IPS-NIHi11 (cell line): ENCODE measurements around the gene CD6.
"Not testable (repeated sequence)": the region's sequence is repeated elsewhere in the genome, so short reads cannot be mapped to it uniquely, and the experiment has no call there.

ENCODE experiments used
- DNase-seq: peaks from one replicate; pipeline ENCODE4 v3.0.0; 2012; ENCODE audit warnings: mixed read lengths, low spot score

Gene CD6

GRCh38 chr11:60951904-60952741 is 19.4 kb upstream of the CD6 start, which contains the start of gene SLC15A3:
SLC15A3 (minus strand) TSS chr11:60952176; CDS start chr11:60951551, 625 bp downstream.
- peak; percentile 42 for DNase-seq

GRCh38 chr11:60952742-60953170 is 18.7 kb upstream of the CD6 start:
- no peak for DNase-seq

DNA sequence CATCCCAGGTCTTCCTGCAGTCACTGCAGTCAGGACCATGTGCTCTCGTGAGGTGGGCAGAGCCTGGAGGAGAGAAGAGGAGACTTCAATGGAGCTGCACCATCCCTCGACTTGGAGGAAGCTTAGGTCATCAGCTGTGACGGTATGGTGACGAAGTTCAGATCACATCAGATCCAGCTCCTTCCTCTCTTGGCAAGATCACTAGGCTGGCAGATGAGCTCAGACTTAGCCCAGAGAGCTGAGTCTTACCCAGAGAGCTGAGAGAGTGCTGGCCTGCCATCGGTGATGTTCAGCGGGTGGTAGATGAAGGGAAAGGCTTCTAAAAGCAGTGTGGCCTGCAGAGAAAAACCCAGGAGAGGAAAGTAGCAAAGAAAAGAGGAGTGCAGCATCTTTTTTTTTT is 17.7 kb upstream of the CD6 start:
- DNase-seq, result no peak

DNA sequence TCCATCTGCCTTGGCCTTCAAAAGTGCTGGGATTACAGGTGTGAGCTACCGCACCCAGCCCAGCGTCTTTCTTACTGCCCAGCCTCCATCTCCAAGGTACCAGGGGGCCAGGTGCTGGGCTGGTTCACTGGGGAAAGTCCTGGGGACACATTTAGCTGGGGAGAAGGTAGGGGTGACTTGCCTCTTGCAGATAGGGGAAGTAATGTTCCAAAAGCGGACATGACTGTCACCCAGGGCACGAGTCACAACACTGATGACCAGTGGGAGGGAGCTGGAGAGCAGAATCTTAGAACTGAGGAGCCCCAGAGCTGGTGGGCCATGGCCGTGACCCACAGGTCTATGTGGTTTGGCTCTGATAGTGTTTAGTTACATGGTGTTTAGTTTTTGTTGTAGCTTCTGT is 17.1 kb upstream of the CD6 start:
- DNase-seq, result no peak

DNA sequence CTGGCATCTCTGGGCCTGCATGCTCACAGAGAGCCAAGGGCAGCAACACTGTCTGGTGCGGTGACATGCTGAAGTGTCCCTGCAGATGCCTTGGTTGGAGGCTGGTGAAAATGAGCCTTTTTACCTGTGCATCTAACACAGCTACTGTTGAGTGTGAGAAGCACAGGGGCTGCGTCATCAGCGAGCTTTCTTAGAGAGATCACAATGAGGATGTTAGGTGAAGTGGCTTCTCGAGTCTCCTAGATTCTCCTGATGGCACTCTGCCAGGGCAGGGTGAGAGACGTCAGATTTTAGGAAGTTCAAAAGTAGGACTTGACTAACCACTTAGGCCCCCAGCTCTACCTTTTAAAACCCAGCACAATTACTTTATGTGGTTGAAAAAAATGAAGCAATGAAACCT is 15.9 kb upstream of the CD6 start:
- no peak for DNase-seq

DNA sequence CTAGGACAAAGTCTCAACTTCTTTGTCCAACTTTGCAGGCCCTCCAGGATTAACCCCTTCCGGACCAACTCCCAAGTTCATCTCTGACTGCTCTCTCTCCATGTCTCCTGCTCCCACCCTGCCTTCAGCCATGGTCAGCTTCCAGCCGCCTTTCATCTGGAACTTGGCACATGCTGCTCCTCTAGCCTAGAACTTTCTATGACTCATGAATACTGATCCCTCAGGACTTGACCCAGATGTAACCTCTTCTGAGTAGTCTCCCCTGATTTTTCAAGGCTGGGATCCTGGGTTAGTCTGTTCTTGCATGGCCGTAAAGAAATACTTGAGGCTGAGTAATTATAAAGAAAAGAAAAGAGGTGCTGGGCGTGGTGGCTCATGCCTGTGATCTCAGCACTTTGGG is 14.3 kb upstream of the CD6 start:
- DNase-seq, result no peak

DNA sequence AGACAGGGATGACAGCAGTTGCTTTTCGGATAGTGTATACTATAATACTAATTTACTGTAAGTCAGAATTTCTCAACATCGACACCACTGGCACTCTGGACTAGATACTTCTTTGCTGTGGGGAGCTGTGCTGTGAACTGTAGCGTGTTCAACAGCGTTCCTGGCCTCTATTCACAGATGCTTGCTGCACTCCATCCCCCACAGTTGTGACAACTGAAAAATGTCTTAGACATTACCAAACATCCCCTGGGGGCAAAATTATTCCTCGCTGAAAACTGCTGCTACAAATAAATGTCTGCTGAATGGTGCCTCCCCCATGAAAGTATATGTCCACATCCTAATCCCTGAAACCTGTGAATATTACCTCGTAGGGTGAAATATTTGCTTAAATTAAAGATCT is 12.0 kb upstream of the CD6 start:
- DNase-seq, result no peak

DNA sequence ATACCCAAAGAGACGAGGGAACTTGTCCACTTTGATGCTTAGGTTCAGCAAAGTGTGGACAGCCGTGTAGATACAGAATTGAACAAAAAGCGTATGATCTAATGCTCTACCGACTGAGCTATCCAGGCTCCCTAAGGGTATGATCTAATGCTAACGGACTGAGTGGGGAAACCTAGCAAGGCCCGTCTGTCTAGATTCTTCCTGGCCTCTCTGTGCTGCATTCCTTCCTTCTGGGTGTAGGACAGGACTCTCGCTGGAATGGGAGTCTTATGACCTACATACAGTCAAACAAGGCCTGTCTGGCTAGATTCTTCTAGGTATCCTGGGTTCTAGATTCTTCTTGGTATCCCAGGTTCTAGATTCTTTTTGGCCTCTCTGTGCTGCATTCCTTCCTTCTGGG is 11.1 kb upstream of the CD6 start:
- DNase-seq, result no peak

GRCh38 chr11:60964801-60965200 is 6.7 kb upstream of the CD6 start:
- DNase-seq, result no peak

GRCh38 chr11:60966890-60967289 is 4.6 kb upstream of the CD6 start:
- no peak for DNase-seq

- DNase-seq, result no peak
Observed at GRCh38 chr11:60968223-60968622, 3.3 kb upstream of the CD6 start.

DNA sequence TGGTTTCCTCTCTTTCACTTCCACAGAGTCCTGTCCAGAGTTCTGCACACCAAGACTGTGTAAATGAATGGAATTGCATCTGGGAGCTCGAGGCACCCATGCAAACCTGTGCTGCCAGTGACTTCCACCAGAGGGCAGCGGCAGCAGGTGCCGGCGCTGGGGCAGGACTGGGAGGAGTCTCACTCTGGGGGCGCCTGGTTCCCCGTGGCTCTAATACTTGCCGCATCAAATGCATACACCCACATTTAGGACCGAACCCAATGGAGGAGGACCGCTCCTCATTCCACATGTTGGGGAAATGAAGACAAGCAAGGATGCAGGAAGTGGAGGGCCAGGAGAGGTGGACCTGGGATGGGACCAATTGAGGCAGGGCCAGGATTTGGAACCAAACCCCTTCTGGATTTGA is 1.1 kb upstream of the CD6 start:
- DNase-seq, result peak; percentile 82

DNA sequence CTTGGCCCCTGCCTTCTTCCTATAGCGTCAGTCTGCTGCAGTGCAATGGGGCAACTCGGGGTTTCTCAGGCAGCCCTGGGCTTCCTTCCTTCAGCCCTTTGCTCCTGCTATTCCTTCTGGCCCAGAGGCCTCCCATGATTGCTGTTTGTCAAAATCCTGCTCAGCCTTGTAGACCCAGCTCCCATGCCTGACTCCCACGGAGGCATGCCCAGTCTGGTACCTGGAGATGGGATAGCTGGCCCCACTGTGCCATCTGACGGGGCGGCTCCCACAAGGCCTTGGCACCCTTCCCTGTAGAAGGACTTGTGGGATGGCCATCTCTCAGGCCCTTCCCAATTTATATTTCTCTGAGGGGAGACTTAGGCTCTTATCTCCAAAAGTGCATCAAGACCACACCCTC is 590 bp upstream of the CD6 start:
- no peak for DNase-seq

GRCh38 chr11:60972182-60973030 is 926 bp downstream of the CD6 start:
- DNase-seq, result no peak

- no peak for DNase-seq
Observed at GRCh38 chr11:60973699-60974098, 2.2 kb downstream of the CD6 start.

GRCh38 chr11:60974316-60974715 is 2.8 kb downstream of the CD6 start:
- DNase-seq, result not testable (repeated sequence)

DNA sequence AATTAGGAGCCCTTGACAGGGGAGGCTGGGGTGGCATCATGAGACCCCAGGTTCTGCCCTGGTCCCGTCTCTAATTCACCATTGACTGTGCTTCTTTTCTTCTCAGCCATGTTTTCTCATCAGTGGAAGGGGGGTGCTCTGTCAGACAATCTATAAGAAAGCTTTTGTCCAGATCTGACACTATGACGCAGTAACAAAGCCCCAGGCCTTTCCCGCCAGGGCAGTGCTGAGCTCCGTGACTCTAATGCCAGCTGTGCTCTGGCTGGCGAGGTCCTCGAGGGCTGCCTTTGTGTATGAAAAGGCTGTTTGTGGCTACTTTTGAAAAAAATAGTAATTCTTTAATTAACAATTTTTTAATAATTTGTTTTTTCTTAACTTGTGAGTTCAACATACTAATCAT is 3.2 kb downstream of the CD6 start:
- no peak for DNase-seq

DNA sequence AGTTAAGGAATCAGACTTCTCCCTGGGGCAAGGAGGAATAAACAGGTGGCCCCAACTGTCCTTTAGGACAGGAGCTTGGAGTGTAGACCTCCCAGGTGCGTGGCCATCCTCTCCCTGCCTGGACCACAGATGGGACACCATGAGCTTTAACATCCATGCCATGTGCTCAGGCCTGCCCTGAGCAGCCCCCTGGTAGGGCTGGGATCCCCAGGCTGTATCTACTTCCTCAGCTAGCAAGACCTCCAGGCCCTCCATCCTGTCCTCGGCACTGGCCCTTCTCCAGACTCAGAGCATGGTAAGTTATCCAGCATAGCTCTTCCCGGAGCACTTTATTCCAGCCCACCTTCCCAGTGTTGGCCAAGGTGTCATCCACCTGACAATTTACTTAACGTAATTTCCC is 5.7 kb downstream of the CD6 start:
- no peak for DNase-seq

DNA sequence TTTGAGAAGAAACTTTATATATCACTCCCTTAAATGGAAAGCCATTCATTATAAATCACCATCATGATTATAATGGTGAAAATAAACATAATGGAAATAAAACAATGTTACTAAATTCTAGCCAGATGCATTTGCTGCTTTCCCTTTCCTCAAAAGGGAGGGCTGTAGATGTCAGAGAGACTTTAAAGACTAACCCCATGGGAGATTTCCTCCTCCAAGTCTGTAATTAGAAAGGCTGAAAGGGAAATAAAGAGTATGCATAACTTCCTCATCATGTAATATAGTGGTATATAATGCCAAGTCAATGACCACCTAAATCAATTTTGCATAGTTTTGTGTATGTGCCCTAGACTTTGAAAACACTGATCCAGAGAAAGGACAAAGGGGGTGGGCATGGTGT is 6.4 kb downstream of the CD6 start:
- DNase-seq, result no peak

DNA sequence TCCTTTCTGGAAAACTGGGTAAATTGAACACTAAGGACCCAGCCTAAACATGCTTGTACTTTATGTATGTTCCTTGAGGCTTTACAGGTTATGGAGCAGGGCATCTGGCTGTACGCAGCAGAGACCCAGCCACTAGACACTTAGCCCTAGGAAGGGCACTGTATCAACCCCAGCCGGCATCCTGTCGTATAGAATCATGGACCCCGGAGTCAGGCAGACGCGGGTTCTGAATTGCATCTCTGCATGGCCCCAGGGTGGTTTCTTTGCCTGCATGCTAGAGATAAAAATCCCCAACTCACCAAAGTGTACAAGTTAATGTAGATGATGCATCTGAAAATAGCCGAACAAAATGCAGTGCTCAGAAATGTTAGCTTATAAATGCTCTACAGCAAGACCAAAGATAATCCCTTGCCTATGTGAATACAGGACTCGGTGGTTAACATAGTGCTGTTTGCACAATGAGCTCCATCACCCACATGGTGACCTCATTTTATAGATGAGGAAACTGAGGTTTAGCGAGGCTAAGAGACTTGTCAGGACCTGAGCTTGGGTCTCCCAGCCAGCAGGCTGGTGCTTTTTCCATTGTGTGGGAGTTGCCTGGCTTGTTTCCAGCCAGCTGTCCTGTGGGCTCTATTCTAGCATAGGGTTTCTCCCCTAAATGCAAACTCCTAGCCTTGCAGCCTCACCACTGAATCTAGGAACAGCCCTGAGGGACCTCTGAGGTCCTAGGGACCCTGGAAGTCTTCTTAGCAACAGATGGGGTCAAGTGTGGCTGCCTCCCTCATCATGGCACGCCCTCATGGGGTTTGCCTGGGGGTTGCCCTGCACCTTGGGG is 7.3 kb downstream of the CD6 start:
- DNase-seq, result no peak

DNA sequence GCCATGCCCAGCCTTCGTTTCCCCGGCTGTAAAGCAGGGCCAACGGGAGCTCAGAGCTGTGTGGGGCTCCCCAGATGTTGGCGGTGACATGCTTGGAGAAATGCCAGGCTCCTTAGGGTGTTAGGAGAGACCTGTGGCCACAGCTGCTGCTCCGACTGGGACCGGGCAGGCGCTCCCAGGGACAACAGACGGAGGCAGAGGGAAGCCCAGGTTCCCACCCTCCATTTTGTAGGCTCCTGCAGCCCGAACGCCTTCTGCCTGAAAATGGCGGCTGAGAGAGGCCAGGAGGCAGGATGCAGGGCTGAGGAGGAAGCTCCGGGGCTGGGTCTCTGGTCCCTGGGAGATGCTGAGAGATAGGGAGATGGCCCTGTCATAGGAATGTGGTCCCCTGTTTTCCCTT is 10.0 kb downstream of the CD6 start:
- DNase-seq, result no peak

DNA sequence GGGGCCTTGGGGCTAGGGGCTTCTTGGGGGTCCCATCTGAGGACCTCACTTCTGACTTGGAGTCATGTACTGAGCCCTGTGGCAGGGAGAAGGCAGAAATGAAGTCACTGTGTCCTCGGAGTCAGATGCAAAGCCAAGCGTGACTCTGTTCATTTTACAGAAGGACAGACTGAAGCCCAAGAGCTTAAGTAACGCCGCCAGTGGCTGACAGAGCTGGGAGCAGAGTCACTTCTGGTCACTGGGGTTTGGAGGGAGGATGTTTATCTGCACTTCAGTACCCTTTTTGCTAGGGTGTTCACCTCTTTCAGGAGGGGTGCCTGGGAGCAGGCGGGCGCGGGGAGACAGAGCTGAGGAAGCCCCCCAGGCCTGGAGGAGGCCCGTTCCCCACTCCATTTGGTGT is 10.7 kb downstream of the CD6 start:
- no peak for DNase-seq
